ENCODE results near the gene SEC24C.
"Not testable (repeated sequence)": the region's sequence is repeated elsewhere in the genome, so short reads cannot be mapped to it uniquely, and the experiment has no call there.

The SEC24C gene

DNA sequence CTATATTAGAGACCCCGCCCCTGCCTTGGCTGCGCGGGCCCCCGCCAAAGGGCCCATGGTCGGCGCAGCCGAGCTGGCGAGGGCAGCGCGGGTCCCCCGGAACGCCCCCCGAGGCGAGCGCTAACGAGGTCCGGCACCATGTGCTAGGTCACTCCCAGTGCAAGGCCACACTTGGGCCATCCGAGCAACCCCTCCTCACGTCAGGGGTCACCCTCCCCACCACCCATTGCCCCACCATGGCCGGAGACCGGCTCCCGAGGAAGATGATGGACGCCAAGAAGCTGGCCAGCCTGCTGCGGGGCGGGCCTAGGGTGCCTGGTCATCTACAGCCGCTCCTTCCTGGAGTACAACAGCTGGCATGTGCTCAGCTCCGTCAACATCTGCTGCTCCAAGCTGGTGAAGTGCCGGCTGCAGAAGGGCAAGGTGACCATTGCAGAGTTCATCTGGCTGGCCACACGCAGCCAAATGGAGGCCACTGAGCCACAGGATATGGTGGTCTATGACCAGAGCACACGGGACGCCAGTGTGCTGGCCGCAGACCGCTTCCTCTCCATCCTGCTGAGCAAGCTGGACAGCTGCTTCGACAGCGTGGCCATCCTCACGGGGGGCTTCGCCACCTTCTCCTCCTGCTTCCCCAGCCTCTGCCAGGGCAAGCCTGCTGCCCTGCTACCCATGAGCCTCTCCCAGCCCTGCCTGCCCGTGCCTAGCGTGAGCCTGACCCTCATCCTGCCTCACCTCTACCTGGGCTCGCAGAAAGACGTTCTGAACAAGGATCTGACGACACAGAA, 12.4 kb upstream of the SEC24C start:
- DNase-seq = no peak

DNA sequence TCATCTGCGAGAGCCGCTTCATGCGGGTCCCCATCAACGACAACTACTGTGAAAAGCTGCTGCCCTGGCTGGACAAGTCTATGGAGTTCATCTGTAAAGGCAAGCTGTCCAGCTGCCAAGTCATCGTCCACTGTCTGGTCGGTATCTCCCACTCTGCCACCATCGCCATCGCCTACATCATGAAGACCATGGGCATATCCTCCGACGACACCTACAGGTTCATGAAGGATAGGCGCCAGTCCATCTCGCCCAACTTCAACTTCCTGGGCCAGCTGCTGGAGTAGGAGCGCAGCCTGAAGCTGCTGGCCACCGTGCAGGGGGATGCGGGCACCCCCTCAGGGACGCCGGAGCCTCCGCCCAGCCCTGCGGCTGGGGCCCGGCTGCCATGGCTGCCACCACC, 11.7 kb upstream of the SEC24C start:
- no peak for DNase-seq

DNA sequence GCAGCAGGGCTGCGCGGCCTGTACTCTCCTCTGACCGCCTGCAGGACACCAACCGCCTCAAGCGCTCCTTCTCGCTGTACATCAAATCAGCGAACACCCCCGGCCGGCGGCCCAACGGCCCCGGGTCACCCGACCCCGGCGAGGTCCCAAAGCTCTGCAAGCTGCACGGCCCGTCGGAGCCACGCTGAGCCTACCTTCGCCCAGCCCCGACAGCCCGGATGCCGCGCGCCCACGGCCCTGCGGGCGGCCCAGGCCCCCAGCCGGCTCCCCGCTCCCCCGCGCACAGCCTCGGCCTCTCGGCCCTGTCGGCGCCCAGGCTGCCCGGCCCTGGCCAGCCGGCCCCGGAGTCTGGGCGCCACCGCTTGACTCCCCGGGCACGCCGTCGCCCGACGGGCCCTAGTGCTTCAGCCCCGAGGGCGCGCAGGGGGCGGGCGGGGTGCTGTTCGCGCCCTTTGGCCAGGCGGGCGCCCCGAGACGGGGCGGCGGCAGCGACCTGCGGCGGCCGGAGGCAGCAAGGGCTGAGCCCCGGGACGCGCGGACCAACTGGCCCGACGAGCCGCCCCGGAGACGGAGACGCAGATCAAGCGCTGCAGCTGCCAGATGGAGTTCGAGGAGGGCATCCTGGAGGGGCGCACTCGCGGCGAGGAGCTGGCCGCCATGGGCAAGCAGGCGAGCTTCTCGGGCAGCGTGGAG, 11.1 kb upstream of the SEC24C start:
- no peak for DNase-seq

DNA sequence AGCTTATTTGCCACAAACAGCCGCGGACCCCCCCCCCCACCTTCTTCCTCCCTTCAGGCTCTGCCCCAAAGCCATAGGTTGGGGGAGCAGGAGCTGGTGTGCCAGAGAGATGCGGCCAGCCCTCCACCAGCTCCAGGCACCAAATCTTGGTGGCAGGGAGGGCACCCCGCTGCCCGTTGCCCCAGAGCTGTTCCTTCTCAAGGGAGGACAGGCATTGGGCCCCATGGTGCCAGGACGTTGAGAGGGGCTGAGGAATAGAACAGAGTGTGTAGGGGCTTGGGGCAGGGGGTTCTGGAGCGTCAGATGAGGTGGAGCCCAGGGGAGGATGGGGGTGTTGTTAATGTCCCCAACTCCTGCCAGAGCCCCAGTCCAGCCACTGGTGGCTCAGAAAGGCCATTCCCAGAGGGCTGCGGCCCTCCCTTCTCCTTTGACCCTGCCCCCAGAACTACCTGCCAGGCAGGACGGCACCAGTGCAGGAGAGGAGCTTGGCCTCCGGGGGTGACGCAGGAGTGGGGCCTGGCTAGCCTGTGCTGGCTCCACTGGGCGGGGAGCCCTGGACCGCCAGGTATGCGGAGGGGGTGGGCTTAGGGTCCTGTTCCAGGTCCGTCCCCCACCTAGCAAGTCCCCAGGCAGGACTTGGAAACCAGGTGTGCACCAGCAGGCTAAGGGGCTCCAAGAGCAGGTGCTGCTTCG, 10.0 kb upstream of the SEC24C start:
- DNase-seq = no peak

DNA sequence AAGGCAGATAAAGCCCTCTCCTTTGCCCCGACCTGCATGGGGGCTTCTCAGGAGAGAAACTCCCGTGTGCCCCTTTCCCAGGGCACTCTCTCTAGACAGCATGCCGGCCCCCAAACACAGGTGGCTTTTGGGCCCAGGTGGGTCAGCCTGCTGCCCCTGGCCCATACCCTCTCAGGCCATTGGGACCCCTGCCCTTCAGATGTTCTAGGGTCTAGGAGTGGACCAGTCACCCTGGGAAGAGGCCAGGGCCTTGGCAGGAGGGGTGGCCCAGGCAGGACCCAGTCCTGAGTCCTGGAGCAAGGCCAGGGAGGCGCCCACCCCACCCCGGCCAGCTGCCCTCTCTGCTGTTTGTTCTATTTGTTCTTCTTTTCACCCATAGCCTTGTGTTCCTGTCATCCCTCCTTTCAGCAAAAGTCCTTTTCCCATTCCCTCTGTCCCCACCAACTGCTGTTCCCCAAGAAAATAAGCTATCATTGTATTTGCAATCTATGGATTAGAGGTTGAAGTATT, 9.3 kb upstream of the SEC24C start:
- no peak for DNase-seq

DNA sequence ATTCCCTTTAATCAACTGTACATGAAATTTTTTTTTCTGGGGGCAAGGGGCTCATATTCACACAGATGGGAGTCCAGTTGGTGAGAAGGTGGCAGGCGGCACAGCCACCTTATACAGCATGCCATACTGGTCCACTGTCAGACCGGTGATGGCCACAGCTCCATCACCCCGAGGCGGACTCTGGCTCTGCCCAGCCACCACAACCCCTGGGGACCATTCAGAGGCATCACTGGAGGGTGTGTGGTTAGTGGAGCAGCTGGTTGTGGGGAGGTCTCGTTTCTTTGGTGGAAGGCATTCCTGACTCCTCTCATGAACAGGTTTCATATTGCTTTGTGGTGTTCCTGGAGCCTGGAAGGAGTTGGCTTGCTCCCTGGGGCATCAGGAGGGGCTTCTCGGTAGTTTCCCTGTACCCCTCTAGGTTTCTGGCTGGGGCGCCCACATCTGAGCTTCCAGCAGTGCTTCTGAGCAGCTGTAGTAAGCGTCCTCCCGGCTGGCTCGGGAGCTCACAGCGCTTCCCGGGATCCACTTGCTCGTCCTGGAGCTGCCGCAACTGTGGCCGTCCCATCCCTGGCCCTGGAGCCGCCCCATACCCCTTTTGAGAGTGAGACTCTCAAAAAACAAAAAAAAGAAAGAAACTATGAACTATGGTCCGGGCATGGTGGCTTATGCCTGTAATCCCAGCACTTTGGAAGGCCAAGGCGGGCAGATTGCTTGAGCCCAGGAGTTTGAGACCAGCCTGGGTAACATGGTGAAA, 3.5 kb upstream of the SEC24C start:
- not testable (repeated sequence) for DNase-seq

DNA sequence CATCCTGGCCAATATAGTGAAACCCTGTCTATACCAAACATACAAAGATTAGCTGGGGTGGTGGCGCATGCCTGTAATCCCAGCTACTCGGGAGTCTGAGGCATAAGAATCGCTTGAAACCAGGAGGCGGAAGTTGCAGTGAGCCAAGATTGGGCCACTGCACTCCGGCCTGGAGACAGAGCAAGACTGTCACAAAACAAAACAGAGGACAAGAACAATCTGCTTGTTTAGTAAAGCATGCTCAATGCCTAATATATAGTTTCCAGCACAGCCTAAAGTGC, 1.8 kb upstream of the SEC24C start:
- DNase-seq = no peak

DNA sequence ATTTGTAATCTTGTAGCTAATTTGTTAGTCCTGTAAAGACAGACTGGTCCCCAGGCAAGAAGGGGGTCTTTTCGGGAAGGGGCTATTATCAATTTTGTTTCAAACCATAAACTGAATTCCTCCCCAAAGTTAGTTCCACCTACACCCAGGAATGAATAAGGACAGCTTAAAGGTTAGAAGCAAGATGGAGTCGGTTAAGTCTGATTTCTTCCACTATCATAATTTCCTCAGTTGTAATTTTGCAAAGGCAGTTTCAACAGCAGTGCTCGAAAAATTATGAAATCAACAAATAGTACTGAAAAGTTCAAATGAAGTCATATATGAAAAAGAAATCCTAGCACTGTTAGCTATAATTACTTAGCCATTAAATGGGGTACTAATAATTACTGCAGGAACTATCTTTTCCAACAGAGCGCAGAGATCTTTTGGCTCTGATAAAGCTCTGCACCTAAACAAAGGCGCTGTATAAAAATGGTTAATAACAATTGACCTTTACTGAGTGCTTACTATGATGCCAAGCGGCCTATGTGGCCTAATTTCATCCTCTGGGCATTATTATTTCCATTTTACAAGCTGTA, 756 bp upstream of the SEC24C start:
- DNase-seq = no peak

DNA sequence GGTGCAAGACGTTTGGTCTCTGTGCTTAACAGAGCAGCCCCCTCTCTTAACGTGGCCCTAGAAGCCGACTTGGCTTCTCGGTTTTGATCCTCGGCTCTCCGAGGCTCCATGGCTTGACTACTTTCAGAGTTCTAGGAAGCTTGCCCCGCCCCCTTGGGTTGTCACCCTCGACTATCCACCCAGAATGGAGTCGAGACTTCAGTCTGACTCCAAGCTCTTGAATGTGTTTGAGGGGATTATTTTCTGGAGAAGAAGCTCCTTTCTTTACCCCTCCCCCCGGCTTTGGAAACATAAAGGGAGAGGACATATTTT, 448 bp downstream of the SEC24C start:
- DNase-seq = no peak

DNA sequence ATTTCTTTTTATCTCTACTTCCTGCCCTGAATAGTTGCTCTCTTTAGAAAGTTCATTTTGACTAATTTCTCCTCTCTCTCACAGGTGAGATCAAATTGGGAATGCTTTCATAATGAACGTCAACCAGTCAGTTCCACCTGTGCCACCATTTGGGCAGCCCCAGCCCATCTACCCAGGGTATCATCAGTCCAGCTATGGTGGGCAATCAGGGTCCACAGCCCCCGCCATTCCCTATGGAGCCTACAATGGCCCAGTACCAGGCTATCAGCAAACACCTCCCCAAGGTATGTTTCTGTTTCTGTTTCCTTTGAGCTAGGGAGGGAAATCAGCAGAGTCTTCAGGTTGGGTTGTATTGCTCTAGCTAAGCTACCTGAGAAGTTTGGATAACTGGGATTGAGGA, 2.5 kb downstream of the SEC24C start:
- DNase-seq = no peak

DNA sequence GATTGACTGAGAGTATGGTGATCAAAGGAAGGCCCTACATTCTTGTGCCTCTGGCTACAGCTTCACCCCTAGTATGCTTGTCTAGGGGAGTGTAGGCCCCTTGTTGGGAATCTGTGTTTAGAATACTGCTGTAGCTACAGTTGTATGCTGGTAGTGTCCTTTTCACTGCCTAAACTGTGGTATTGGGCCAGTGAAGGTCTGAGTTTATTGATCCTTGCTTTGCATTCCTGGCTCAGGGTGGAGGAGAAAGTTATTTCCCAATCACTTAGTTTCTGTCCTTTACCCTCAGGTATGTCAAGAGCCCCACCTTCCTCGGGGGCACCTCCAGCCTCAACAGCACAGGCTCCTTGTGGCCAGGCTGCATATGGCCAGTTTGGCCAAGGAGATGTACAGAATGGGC, 6.6 kb downstream of the SEC24C start:
- no peak for DNase-seq

DNA sequence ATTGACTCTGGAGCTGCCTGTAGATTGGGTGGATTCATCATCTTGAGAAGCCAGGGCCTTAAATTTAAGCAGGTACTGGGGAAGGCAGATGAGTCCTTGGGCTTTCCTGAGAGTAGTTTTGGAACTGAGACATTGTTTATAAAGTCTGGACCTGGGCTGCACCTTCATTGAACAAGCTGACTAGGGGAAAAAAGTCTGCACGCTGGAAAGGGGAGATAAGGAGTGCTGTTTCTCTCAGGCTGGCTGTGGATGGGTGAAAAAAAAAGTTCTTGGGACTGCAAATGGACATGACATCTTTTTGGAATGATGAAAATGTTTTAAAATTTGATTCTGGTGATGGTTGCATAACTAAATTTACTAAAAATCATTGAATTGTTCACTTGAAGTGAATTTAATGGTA, 12.0 kb downstream of the SEC24C start:
- DNase-seq = no peak

DNA sequence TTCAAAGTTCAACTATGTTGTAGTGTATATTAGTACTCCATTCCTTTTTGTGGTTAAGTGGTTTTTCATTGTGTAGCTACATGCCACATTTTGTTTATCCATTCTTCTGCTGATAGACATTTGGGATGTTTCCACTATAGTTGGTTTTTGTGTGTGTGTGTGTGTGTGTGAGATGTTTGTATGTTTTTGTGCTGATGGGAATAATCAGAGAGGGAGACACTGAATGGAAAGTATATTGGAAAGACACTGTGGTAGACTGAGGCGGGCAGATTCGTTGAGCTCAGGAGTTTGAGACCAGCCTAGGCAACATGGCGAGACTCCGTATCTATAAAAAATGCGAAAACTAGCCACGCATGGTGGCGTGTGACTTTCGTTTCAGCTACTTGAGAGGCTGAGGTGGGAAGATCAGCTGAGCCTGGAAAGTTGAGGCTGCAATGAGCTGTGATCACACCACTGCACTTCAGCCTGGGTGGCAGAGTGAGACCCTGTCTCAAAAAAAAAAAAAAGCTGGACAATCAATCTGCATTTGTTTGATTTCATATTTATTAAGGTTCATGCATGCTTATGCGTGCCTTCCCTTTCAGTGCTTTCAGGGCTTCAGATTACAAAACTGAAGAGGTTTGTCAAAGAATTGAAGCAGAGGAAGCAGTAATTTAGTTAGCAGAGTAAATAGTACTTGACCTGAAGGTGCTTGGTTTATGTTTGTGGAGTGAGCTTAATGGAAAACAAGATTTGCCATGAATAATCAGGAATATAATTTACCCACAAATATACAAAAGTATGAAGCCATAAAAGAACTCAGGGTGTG, 14.7 kb downstream of the SEC24C start:
- no peak for DNase-seq

DNA sequence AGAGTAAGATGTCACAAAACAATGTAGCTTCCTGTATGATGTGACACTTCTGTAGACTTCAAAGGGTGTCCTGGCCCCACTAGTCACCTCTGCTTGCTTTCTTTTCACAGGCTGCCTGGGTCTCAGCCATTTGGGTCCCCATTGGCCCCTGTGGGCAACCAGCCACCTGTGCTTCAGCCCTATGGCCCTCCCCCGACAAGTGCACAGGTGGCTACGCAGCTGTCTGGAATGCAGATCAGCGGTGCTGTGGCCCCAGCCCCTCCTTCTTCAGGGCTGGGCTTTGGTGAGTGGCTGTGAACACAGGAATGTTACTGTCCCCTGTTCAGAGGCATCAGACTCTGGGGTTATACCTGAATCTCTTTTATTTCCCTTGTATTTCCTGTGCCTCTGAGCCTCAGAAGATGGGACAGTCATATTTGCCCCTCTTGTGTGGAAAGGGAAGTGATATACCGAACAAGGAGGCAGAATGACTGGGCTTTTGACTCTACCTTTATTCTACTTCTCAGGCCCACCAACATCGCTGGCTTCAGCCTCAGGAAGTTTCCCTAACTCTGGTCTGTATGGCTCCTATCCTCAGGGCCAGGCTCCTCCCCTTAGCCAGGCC, 15.4 kb downstream of the SEC24C start:
- no peak for DNase-seq

DNA sequence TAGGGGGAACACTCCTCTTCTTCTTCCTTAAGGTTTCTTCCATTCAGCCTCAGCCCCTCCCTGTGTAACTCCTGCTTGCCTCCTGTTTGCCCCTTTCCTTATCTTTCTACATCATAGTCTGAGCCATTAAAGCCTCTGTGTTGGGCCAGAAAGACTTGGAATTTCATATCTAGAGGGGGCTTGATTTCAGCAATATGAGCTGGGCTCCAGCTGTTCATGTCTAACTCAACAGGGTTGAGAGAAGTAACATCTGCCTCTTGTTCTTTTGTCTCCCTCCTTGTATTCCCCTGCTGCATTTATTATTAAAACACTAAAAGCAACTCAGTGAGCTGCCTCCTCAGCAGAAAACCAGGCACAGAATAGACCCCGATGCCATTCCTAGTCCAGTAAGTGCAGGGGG, 17.6 kb downstream of the SEC24C start:
- DNase-seq = no peak

DNA sequence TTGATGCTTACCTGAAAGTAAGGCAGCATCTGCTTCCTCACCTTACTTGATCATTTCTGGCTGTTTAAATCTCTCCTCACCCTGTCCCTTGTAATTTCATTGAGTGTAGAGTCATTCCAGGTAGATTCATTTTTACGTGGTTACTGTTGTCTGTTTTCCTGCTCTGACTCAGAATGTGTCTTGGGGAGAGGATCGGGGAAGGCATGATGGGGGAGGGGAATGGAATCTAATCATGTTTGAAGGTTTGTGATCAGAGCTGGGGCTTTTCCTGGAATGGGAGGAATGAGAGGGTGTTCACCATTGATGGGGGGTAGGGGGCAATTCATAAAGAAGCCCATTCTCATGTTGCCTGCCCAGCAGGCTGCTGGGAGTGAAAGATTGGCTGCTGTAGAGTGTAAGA, 18.7 kb downstream of the SEC24C start:
- DNase-seq = no peak

DNA sequence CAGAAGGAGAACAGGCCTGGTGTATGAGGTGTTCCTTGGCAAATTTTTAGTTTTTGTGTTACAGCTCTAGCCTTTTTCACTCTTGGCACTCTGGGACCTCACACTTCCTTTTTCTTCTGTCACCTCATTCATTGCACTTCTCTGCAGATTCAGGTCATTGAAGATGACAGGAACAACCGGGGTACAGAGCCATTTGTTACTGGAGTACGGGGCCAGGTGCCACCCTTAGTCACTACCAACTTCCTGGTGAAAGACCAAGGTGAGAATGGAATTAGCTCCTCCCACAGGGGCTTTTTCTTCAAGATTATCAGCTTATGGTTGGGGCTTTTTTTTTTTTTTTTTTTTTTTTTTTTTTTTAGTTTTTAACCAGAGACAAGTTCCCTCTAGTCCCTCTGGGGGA, 19.2 kb downstream of the SEC24C start:
- DNase-seq = no peak

DNA sequence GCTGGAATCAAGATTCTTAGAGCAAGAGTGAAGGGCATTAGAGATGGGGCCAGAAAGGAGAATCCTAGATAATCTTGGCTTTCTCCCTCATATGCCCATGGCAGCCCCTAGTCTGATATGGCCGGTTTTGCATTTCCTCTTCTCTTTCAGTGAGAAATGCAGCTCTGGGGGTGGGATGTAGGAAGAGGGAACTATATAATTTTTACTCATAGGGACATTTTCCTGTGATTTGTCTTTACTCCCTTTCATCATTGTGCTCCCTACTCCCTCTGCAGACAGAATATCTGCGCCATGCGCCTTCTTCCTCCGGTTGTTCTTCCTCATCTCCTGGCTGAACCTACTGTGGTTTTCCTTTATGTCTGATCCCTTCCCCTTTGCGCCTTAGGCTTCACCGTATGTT, 20.9 kb downstream of the SEC24C start:
- DNase-seq = no peak

DNA sequence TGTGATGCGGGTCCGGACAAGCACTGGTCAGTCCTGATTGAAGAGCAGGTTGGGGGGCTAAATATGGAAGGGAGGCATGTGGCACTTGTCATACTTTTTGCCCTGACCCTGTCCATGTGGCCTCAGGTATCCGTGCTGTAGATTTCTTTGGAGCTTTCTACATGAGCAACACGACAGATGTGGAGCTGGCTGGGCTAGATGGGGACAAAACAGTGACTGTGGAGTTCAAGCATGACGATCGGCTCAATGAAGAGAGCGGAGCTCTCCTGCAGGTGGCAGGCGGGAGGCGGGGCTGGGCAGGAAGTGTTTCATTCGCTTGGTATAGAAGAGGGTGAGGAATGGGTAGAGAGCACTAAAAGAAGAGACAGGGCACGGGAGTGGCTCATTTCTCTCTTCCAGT, 24.7 kb downstream of the SEC24C start:
- no peak for DNase-seq

DNA sequence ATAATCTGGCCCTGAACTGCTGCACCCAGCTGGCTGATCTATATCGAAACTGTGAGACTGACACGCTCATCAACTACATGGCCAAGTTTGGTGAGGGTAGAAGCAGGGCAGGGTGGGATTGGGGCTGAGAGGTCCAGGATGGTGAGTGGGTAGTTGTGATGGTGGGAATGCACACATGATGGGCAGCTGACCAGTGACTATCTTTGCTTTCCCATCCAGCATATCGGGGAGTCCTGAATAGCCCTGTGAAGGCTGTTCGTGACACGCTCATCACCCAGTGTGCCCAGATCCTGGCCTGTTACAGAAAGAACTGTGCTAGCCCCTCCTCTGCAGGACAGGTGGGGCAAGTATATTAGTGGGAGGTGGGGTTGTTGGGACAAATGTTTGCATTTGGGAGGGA, 25.2 kb downstream of the SEC24C start:
- DNase-seq = no peak

DNA sequence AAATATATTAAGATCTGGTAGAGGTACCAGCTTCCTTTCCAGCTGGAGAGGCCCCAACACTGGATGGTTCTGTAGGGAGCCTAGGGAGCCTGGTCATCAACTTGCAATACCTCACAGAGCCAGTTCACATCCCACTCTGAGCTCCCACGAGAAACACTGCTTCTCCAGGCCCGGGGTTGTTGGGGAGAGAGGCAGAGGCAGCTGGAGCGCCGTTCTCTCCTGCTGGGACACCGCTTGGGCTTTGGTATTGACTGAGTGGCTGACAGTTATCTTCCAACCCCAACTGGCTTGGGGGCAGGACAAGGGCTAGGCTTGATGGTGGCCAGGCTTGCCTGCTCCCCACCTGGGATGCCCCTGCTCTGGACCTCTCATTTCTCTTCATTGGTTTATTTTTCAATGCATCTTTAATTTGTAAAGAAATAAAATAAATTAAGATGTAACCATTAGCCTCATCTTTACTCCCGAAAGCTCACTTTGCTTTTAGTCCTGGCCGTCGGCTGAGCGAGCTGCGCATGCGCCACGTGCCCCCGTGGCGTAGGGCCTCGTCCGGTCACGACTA, 27.6 kb downstream of the SEC24C start:
- DNase-seq = peak; percentile 19

Data from NCI-H1417 treated with DMSO at 0.1 percent for 48 hours (cell line).